Memory B cell (primary cell): ENCODE measurements around the gene LRCH1.
"Not testable (repeated sequence)": the region's sequence is repeated elsewhere in the genome, so short reads cannot be mapped to it uniquely, and the experiment has no call there.

Source experiments
- ATAC-seq: fragments of 150-1000 bp; cut with Tn5 transposase; 2 replicates; pipeline ENCODE4 v1.10.0; 2021; ENCODE audit warnings: low read depth, mild to moderate bottlenecking, moderate library complexity
- DNase-seq, 2 donors: peaks; one replicate each; pipeline ENCODE4 v3.0.0; 2022; ENCODE audit warnings: low spot score in 2 of 2
- H3K27ac Mint-ChIP-seq: one replicate; pipeline ENCODE4 v1.8.0; 2022; ENCODE audit warnings: mild to moderate bottlenecking, moderate library complexity, mixed read lengths
- H3K27me3 Mint-ChIP-seq: one replicate; pipeline ENCODE4 v1.8.0; 2022; ENCODE audit warnings: mixed read lengths
- H3K36me3 Mint-ChIP-seq: one replicate; pipeline ENCODE4 v1.8.0; 2022; ENCODE audit warnings: mild to moderate bottlenecking, mixed read lengths
- H3K4me1 Mint-ChIP-seq: one replicate; pipeline ENCODE4 v1.8.0; 2022; ENCODE audit warnings: mixed read lengths
- H3K4me3 Mint-ChIP-seq: one replicate; pipeline ENCODE4 v1.8.0; 2022; ENCODE audit warnings: mild to moderate bottlenecking, moderate library complexity, mixed read lengths
- H3K9me3 Mint-ChIP-seq: one replicate; pipeline ENCODE4 v1.8.0; 2022; ENCODE audit warnings: mixed read lengths

LRCH1 gene, protein sequence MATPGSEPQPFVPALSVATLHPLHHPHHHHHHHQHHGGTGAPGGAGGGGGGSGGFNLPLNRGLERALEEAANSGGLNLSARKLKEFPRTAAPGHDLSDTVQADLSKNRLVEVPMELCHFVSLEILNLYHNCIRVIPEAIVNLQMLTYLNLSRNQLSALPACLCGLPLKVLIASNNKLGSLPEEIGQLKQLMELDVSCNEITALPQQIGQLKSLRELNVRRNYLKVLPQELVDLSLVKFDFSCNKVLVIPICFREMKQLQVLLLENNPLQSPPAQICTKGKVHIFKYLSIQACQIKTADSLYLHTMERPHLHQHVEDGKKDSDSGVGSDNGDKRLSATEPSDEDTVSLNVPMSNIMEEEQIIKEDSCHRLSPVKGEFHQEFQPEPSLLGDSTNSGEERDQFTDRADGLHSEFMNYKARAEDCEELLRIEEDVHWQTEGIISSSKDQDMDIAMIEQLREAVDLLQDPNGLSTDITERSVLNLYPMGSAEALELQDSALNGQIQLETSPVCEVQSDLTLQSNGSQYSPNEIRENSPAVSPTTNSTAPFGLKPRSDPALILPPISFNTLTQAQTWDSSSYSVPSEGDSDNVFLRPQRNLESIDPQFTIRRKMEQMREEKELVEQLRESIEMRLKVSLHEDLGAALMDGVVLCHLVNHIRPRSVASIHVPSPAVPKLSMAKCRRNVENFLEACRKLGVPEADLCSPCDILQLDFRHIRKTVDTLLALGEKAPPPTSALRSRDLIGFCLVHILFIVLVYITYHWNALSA

DNA sequence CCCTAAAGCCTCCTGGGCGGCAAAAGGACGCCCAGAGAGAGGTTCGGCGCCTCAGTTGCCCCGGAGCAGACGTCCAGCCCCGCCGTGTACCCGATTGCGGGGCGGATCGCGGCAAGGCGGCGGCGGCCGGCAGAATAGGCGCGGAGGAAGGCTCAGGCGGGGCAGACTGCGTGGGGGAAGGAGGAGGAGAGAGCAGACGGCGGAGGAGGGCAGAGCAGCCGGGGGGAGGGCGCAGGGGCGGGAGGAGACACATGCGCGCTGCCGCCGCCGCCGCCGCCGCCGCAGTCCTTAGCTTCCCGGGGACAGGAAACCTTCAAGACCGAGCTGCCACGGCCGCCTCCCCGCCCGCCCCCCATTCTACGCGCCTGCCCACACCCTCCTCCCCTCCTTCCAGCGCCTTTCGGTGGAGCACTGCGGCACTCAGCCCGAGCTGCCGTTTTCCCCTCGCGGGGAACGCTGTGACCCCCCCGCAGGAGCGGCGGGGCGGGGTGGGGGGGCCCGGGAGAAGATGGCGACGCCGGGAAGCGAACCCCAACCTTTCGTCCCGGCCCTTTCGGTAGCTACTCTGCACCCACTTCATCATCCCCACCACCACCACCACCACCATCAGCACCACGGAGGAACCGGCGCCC is at the start of gene LRCH1:
LRCH1 (plus strand) TSS at position 282 of the 632 bp plus-strand sequence; CDS start at position 509, 227 bp downstream.
- Mint-ChIP-seq H3K4me3 (peak within 1 kb of the TSS; percentile 96), H3K27ac (peak within 1 kb of the TSS; percentile 96), H3K9me3 (no peaks in the 10 kb centered on the region), H3K36me3 (no peaks in the 10 kb centered on the region), H3K27me3 (no peaks in the 10 kb centered on the region), H3K4me1 (peaks cover 36% of the 10 kb centered on the region)
- DNase-seq (peak; percentile 67 to 70), ATAC-seq (peak; percentile 76)

DNA sequence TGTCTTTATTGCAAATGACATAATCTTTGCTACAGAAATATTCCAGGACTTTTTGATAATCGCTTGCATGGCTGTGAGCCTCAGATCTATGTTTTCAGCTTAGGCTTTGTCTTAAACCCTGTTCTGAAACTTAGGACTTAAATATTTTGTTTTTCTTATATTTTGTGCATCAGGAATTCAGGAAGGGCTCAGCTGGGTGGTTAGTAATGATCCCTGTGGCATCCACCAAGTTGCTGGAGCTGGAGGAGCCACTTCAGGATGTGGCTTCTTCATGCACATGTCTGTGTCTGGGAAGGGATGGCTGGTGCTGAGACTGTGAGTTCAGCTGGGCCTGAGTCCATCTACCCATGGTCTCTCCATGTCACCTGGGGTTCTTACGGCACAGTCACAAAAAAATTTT is 48.9 kb upstream of the LRCH1 start:
- H3K27ac Mint-ChIP-seq, result no peak overlapping the region
- H3K4me1 Mint-ChIP-seq, result no peaks in the 10 kb centered on the region
- DNase-seq (no peak), ATAC-seq (no peak)
- peaks cover 1% of the 10 kb centered on the region for H3K27me3 Mint-ChIP-seq
- no peak overlapping the region for H3K4me3 Mint-ChIP-seq
- no peaks in the 10 kb centered on the region for H3K36me3 Mint-ChIP-seq
- no peaks in the 10 kb centered on the region for H3K9me3 Mint-ChIP-seq

DNA sequence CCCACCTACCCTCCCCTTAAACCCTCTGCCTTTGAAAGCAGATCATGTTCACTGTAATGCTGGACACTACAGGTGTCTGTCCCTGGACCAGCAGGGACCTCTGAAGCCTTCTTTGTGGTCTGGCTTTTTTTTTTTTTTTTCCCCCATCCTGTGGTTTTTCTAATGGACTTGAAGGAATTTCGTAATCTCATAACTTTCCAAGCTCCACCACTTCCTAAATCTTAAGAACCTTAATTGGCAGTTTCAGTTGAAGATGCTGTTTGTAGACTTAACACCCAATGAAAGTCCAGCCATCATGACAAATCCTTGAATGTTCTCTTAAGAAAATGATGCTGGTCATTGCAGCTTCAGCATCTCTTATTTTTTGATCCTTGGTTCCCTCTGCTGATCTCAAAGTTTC is 45.0 kb upstream of the LRCH1 start:
- H3K4me3 Mint-ChIP-seq, result no peak overlapping the region
- DNase-seq (no peak), ATAC-seq (no peak)
- no peaks in the 10 kb centered on the region for H3K4me1 Mint-ChIP-seq
- H3K36me3 Mint-ChIP-seq, result no peaks in the 10 kb centered on the region
- no peaks in the 10 kb centered on the region for H3K9me3 Mint-ChIP-seq
- no peak overlapping the region for H3K27ac Mint-ChIP-seq
- H3K27me3 Mint-ChIP-seq, result peaks cover 3% of the 10 kb centered on the region

DNA sequence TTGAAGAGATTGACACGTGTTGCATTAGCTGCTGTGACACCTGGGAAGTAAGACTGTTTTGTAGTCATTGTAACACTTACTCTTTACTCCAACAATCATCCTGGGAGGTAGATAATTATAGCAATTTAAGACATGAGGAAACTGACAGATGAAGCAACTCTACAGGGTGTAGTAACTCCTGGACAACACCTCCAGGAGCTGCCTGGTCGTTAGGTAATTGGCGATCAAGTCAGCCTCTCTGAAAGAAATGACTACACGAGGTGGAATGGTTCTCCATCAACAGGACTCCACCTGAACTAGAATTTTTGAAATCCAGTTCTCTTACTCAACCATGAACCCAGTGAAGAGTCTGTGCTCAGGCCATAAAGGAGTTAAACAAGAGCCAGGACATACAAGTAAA is 43.0 kb upstream of the LRCH1 start:
- H3K27ac Mint-ChIP-seq, result no peak overlapping the region
- peaks cover 3% of the 10 kb centered on the region for H3K27me3 Mint-ChIP-seq
- DNase-seq, result no peak
- no peaks in the 10 kb centered on the region for H3K36me3 Mint-ChIP-seq
- H3K4me3 Mint-ChIP-seq, result no peak overlapping the region
- H3K4me1 Mint-ChIP-seq, result no peaks in the 10 kb centered on the region
- no peak for ATAC-seq
- no peaks in the 10 kb centered on the region for H3K9me3 Mint-ChIP-seq

GRCh38 chr13:46515803-46516202 is 37.2 kb upstream of the LRCH1 start:
- no peak overlapping the region for H3K27ac Mint-ChIP-seq
- H3K27me3 Mint-ChIP-seq, result peaks cover 9% of the 10 kb centered on the region
- H3K4me1 Mint-ChIP-seq, result no peaks in the 10 kb centered on the region
- no peak for DNase-seq
- ATAC-seq, result no peak
- H3K36me3 Mint-ChIP-seq, result peaks cover 3% of the 10 kb centered on the region
- H3K4me3 Mint-ChIP-seq, result no peak overlapping the region
- peaks cover 2% of the 10 kb centered on the region for H3K9me3 Mint-ChIP-seq

DNA sequence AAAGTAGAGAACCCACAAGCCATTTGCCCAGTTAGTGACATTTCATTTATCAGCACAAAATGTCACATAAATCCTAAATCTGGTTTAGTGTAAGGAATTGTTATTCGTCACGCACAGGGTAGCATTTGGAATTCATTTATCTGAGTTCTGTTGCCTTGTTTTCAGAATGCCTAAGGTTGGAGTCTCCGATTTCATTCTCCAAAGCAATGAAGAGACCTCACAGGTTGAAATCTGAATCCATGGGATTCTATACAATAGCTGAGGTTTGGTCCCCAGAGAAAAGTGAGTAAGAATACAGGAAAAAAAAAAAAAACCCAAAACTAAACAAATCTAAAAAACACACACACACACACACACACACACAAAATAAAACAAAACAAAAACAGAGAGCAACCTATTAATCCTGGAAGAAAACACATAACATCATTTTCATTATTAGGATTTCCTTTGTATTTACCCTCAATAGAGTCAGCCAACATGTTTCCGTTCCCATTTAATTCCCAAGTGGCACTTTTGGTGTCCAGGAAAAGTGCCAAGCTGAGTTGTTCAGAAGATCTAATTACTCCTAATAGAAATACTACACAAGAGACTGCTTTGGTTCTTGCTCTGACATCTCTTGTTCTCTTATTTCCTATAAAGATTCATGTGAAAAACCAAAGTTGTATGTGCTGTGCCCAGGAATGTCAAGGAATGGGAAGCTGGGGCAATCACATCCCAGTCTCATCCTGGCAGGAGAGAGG is 36.2 kb upstream of the LRCH1 start:
- H3K36me3 Mint-ChIP-seq, result peaks cover 3% of the 10 kb centered on the region
- H3K4me3 Mint-ChIP-seq, result no peak overlapping the region
- H3K4me1 Mint-ChIP-seq, result no peaks in the 10 kb centered on the region
- H3K27me3 Mint-ChIP-seq, result peaks cover 9% of the 10 kb centered on the region
- DNase-seq (no peak), ATAC-seq (no peak)
- H3K27ac Mint-ChIP-seq, result no peak overlapping the region
- peaks cover 2% of the 10 kb centered on the region for H3K9me3 Mint-ChIP-seq

DNA sequence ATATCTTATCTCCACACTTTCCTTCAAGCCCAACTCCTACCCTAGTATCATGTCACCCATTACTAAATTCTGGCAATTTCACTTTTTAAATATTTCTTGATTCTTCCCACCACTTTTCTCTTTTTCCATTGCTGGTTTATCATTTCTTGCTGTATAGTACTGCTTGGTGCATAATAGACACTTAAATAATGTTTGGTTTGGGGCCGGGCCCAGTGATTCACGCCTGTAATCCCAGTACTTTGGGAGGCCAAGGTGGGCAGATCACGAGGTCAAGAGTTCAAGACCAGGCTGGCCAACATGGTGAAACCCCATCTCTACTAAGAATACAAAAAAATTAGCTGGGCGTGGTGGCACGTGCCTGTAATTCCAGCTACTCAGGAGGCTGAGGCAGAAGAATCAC is 35.2 kb upstream of the LRCH1 start:
- H3K27ac Mint-ChIP-seq, H3K9me3 Mint-ChIP-seq, ATAC-seq, H3K27me3 Mint-ChIP-seq, DNase-seq, H3K36me3 Mint-ChIP-seq, H3K4me3 Mint-ChIP-seq, H3K4me1 Mint-ChIP-seq: not testable (repeated sequence)

GRCh38 chr13:46519182-46519581 is 33.8 kb upstream of the LRCH1 start:
- Mint-ChIP-seq H3K4me1 (no peaks in the 10 kb centered on the region), H3K36me3 (peaks cover 3% of the 10 kb centered on the region), H3K9me3 (peaks cover 2% of the 10 kb centered on the region), H3K27ac (no peak overlapping the region), H3K27me3 (peaks cover 7% of the 10 kb centered on the region), H3K4me3 (no peak overlapping the region)
- DNase-seq, result no peak
- no peak for ATAC-seq

GRCh38 chr13:46520166-46520565 is 32.8 kb upstream of the LRCH1 start:
- ATAC-seq (no peak), DNase-seq (no peak)
- H3K9me3 Mint-ChIP-seq, result peaks cover 2% of the 10 kb centered on the region
- H3K36me3 Mint-ChIP-seq, result peaks cover 3% of the 10 kb centered on the region
- no peaks in the 10 kb centered on the region for H3K4me1 Mint-ChIP-seq
- no peak overlapping the region for H3K27ac Mint-ChIP-seq
- H3K27me3 Mint-ChIP-seq, result peaks cover 7% of the 10 kb centered on the region
- H3K4me3 Mint-ChIP-seq, result no peak overlapping the region

DNA sequence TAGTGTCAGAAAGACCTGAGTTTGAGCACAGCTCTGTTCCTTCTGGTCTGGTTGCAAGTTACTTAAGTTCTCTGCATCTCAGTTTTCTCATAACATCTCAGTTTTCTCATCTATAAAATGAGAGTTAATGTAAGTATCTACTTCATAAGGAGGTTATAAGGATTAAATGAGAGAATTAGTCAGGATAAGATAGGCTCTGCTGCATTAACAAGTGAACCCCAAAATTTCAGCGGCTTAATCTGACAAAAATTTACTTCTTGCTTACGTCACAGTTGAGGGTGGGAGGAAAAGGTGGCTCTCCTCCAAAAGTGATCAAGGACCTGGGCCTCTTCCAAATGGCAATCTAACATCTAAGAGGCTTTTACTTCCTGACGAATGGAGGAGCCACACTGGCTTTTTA is 31.5 kb upstream of the LRCH1 start:
- no peaks in the 10 kb centered on the region for H3K9me3 Mint-ChIP-seq
- no peak for ATAC-seq
- no peaks in the 10 kb centered on the region for H3K36me3 Mint-ChIP-seq
- H3K27ac Mint-ChIP-seq, result no peak overlapping the region
- peaks cover 7% of the 10 kb centered on the region for H3K27me3 Mint-ChIP-seq
- DNase-seq, result no peak
- no peak overlapping the region for H3K4me3 Mint-ChIP-seq
- H3K4me1 Mint-ChIP-seq, result no peaks in the 10 kb centered on the region

- H3K4me3 Mint-ChIP-seq, result no peak overlapping the region
- no peaks in the 10 kb centered on the region for H3K36me3 Mint-ChIP-seq
- peaks cover 7% of the 10 kb centered on the region for H3K27me3 Mint-ChIP-seq
- H3K4me1 Mint-ChIP-seq, result peaks cover 2% of the 10 kb centered on the region
- ATAC-seq, result no peak
- no peaks in the 10 kb centered on the region for H3K9me3 Mint-ChIP-seq
- H3K27ac Mint-ChIP-seq, result no peak overlapping the region
- DNase-seq, result no peak
Observed at GRCh38 chr13:46521921-46522747, 30.8 kb upstream of the LRCH1 start.

DNA sequence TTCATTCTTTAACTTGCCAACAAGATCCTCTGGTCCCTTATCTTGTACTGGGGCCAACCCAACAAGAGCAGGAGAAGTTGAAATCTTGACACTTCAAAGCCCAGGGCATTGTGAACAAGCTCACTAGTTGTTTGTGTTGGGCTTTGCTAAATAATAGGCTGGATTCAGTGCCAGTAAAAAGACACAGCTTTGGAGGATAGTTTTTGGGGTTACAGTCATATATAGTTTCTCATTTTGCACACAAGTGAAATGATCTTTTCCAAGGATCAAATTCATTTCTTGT is 30.3 kb upstream of the LRCH1 start:
- DNase-seq (no peak), ATAC-seq (no peak)
- Mint-ChIP-seq H3K4me3 (no peak overlapping the region), H3K27ac (no peak overlapping the region), H3K27me3 (peaks cover 4% of the 10 kb centered on the region), H3K4me1 (peaks cover 2% of the 10 kb centered on the region), H3K36me3 (no peaks in the 10 kb centered on the region), H3K9me3 (no peaks in the 10 kb centered on the region)

DNA sequence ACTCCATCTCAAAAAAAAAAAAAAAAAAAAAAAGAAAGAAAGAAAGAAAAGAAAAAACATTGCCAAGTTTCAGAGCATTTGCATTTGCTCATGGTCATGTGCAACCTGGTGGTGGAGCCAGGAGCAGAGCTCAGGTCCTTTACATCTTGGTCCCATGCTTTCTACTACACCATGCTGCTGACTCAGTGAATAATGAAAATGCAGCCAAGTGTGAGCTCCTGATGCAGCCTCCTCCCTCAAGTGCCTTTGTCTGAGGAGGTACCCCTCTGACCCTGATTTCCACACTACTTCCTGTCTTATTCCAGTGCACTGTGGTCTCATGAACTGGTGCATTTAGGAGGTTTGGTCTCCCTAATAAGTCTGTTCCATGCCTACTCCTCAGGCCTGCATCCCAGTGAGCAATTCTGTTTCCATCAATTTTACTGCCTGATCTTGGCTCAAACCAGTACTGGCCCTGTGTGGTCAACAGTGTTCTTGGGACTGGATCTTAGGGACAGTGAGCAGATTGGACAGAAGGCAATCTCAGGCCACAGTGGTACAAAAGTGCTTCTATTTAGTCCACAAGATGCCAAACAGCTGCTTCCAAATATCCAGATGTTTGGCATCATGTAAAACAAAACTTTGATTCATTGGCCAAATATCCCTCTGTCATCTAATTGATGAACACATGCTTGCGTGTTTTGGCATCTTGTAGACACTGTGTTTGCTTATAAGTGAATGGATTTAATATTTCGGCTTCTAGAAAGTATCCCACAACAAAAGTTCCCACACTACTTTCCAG is 28.8 kb upstream of the LRCH1 start:
- no peak for ATAC-seq
- H3K4me3 Mint-ChIP-seq, result no peak overlapping the region
- H3K27ac Mint-ChIP-seq, result no peak overlapping the region
- H3K9me3 Mint-ChIP-seq, result no peaks in the 10 kb centered on the region
- H3K27me3 Mint-ChIP-seq, result peaks cover 3% of the 10 kb centered on the region
- H3K4me1 Mint-ChIP-seq, result peaks cover 2% of the 10 kb centered on the region
- DNase-seq, result no peak
- H3K36me3 Mint-ChIP-seq, result no peaks in the 10 kb centered on the region
